PC-9 (cell line): Measurements from ENCODE around the gene SYT7. TPM values are rescaled to one million over a fixed set of nuclear protein-coding genes. Genes with fewer than 3 reads are reported as not detected.

Experiments used
- BruUV-seq: library from RNA; stranded (reverse); fragments of 400-500 nt; replicated peaks from 2 replicates; lab custom pipeline; 2021; lab: Mats Ljungman, UMichigan
- CTCF ChIA-PET: fragments of 300-600 bp; sonication (Branson Sonifier 250); formaldehyde crosslinking; loops from one replicate; lab custom pipeline; 2022; ENCODE audit warnings: antibody characterized with exemption; lab: Charles Lee
- POLR2A ChIA-PET: fragments of 300-600 bp; sonication (Branson Sonifier 250); formaldehyde crosslinking; loops from one replicate; lab custom pipeline; 2022; ENCODE audit warnings: antibody characterized with exemption; ENCODE audit not compliant: unreplicated experiment; lab: Charles Lee
- DNase-seq, 2 experiments: peaks; one replicate each; pipeline versions ENCODE4 v3.0.0 to v3.0.0-alpha.2; 2015 to 2022; ENCODE audit warnings: mixed read lengths in 1 of 2
- H2AFZ ChIP-seq: fragments of 200-600 bp; sonication (generic); 2 replicates; pipeline ENCODE4 v1.8.1; 2017; ENCODE audit warnings: antibody characterized with exemption
- H3F3A ChIP-seq: fragments of 200-600 bp; sonication (generic); 2 replicates; pipeline ENCODE4 v1.8.1; 2017; ENCODE audit warnings: antibody characterized with exemption, mild to moderate bottlenecking, low read depth; ENCODE audit not compliant: insufficient read depth
- H3K27ac ChIP-seq: fragments of 200-600 bp; sonication (generic); 2 replicates; pipeline ENCODE4 v1.6.1; 2016; ENCODE audit warnings: mixed run types
- H3K27me3 ChIP-seq: fragments of 200-600 bp; sonication (generic); 2 replicates; pipeline ENCODE4 v1.6.1; 2016; ENCODE audit warnings: low read depth, mixed run types; ENCODE audit not compliant: insufficient read depth
- H3K36me3 ChIP-seq: fragments of 200-600 bp; sonication (generic); 2 replicates; pipeline ENCODE4 v1.6.1; 2016; ENCODE audit warnings: low read depth, mixed run types
- H3K4me1 ChIP-seq: fragments of 200-600 bp; sonication (generic); replicated peaks from 2 replicates; pipeline ENCODE4 v1.6.1; 2016; ENCODE audit warnings: mixed run types; ENCODE audit not compliant: insufficient read depth
- H3K4me2 ChIP-seq: fragments of 200-600 bp; sonication (generic); 2 replicates; pipeline ENCODE4 v1.6.1; 2017; ENCODE audit warnings: mixed run types
- H3K4me3 ChIP-seq: fragments of 200-600 bp; sonication (generic); 2 replicates; pipeline ENCODE4 v1.6.1; 2016; ENCODE audit warnings: mixed run types
- H3K79me2 ChIP-seq: fragments of 200-600 bp; sonication (generic); 2 replicates; pipeline ENCODE4 v1.6.1; 2017; ENCODE audit warnings: low read depth, mixed run types
- H3K9me2 ChIP-seq: fragments of 200-600 bp; sonication (generic); 2 replicates; pipeline ENCODE4 v1.8.1; 2017; ENCODE audit warnings: mild to moderate bottlenecking; ENCODE audit not compliant: insufficient read depth
- H3K9me3 ChIP-seq: fragments of 200-600 bp; sonication (generic); 2 replicates; pipeline ENCODE4 v1.8.1; 2016; ENCODE audit warnings: low read depth; ENCODE audit not compliant: insufficient read depth
- H4K20me1 ChIP-seq: fragments of 200-600 bp; sonication (generic); 2 replicates; pipeline ENCODE4 v1.8.1; 2017; ENCODE audit not compliant: insufficient read depth
- EZH2 ChIP-seq: fragments of 200-600 bp; sonication (generic); IDR thresholded peaks from 2 replicates; pipeline ENCODE4 v1.8.0; 2017; ENCODE audit warnings: antibody characterized with exemption, low read depth
- intact Hi-C: fragments of 100-400 bp; cut with micrococcal nuclease; formaldehyde crosslinking; loops from one replicate; pipeline ENCODE4 v1.10.0; 2022; ENCODE audit not compliant: unreplicated experiment
- total RNA-seq: library from RNA; stranded (reverse); gene quantifications from 2 replicates; pipeline ENCODE4 v1.2.3, GENCODE V29; 2021
- TF ChIP-seq, protein P1 (sequence below): fragments of 200-600 bp; sonication (generic); conservative IDR thresholded peaks from 2 replicates; pipeline ENCODE4 v1.6.1; 2017; ENCODE audit warnings: mixed run types, antibody characterized with exemption, mild to moderate bottlenecking, moderate library complexity

SYT7 gene
- total RNA-seq, 1 experiment from 2014 or later: 4.0 TPM

DNA sequence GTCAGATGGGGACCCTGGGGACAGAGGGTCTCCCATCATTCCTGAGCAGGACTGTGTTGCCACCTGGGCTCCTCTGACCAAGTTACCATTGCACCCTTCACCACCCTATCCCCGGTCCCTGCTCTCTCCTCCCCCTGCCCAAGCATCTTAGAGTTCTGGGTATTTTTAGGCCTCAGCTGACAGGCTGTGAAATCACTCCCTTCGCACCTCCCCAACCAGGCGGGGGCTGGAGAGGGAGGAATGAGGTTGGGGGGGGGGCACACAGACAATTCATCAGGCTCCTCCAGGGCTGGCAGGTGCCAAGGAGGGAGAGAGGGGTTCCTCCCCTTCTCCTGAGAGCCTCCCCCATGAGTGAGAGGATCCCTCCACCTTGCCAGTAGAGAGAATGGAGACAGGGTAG is 9.0 kb downstream of the SYT7 start:
- no peak for TF ChIP-seq EZH2
- TF ChIP-seq, protein P1, sequence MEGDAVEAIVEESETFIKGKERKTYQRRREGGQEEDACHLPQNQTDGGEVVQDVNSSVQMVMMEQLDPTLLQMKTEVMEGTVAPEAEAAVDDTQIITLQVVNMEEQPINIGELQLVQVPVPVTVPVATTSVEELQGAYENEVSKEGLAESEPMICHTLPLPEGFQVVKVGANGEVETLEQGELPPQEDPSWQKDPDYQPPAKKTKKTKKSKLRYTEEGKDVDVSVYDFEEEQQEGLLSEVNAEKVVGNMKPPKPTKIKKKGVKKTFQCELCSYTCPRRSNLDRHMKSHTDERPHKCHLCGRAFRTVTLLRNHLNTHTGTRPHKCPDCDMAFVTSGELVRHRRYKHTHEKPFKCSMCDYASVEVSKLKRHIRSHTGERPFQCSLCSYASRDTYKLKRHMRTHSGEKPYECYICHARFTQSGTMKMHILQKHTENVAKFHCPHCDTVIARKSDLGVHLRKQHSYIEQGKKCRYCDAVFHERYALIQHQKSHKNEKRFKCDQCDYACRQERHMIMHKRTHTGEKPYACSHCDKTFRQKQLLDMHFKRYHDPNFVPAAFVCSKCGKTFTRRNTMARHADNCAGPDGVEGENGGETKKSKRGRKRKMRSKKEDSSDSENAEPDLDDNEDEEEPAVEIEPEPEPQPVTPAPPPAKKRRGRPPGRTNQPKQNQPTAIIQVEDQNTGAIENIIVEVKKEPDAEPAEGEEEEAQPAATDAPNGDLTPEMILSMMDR: no peak
- H3K4me3 ChIP-seq: no peak overlapping the region
- intact Hi-C loops: no loop called here
- H3K9me3 ChIP-seq: no peaks in the 10 kb centered on the region
- peaks cover 29% of the 10 kb centered on the region for H3K27me3 ChIP-seq
- H3F3A ChIP-seq: no peaks in the 10 kb centered on the region
- no peak overlapping the region for H2AFZ ChIP-seq
- ChIA-PET CTCF (no interaction called here), POLR2A (no interaction called here)
- H3K4me2 ChIP-seq: no peak overlapping the region
- H4K20me1 ChIP-seq: peaks cover 21% of the 10 kb centered on the region
- no peak for DNase-seq
- H3K36me3 ChIP-seq: no peaks in the 10 kb centered on the region
- no peaks in the 10 kb centered on the region for H3K79me2 ChIP-seq
- H3K27ac ChIP-seq: no peak overlapping the region
- H3K4me1 ChIP-seq: peaks cover 7% of the 10 kb centered on the region; the same call in 1 of the 2 replicates
- H3K9me2 ChIP-seq: no peaks in the 10 kb centered on the region
- no TSS peak for BruUV-seq

DNA sequence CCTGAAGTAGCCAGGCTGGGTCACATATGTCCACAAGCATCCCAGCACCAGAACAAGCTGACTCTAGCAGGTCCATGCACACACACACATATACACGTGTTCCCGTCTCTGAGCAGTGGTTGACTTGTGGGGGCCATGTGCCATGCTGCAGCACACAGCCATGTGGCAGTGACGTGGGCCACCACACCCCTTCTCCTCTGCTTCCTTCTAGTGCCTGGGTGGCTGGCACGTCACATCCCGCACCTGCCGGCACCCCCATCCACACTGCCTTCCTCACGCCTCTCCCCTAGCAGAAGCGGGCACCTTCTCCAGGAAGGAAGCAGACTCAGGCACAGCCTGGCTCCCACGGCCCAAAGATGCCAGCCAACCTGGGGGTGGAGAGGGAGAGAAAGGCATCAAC is 9.5 kb downstream of the SYT7 start:
- no peak for DNase-seq
- ChIA-PET POLR2A (no interaction called here), CTCF (no interaction called here)
- Histone ChIP-seq H3K4me2 (no peak overlapping the region), H3K27me3 (peaks cover 29% of the 10 kb centered on the region), H3K4me1 (peaks cover 7% of the 10 kb centered on the region; the same call in 1 of the 2 replicates), H3F3A (no peaks in the 10 kb centered on the region), H3K9me2 (no peaks in the 10 kb centered on the region), H3K79me2 (no peaks in the 10 kb centered on the region), H3K9me3 (no peaks in the 10 kb centered on the region), H2AFZ (no peak overlapping the region), H4K20me1 (peaks cover 25% of the 10 kb centered on the region), H3K4me3 (no peak overlapping the region), H3K36me3 (no peaks in the 10 kb centered on the region), H3K27ac (no peak overlapping the region)
- BruUV-seq: no TSS peak
- intact Hi-C loops: no loop called here
- TF ChIP-seq EZH2: no peak
- TF ChIP-seq, protein P1: no peak

DNA sequence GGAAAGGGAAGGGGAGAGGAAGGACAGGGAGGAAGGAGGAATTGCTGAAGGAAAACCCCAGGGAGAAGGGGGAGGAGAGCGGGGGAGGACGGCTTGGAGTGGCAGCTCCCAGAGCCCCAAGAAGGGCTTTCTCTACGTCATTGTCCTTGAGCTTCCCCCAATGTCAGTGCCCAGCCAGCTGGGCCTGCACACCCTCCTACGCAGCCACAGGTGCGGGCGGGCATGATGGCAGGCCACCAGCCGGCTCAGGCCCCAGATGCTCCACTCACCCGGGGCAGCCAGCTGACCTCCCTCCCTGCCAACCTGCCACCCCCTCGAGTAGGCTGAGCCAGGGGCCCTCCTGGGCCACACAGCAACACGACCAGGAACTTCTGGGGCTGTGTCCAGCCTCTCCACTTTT is 11.2 kb downstream of the SYT7 start:
- BruUV-seq: no TSS peak
- peaks cover 7% of the 10 kb centered on the region; the same call in 1 of the 2 replicates for H3K4me1 ChIP-seq
- intact Hi-C loops: loop anchor here (5.0 to 10.0 kb wide), 2 partner anchors 37 to 55 kb away; no protein-coding TSS in a partner anchor
- H3F3A ChIP-seq: no peaks in the 10 kb centered on the region
- POLR2A ChIA-PET: no interaction called here
- CTCF ChIA-PET: interaction anchor here (0.5 kb wide), 1 partner anchor 187 kb away, joined by 5 read pairs; no protein-coding TSS in a partner anchor
- H3K79me2 ChIP-seq: no peaks in the 10 kb centered on the region
- H2AFZ ChIP-seq: no peak overlapping the region
- H4K20me1 ChIP-seq: peaks cover 20% of the 10 kb centered on the region
- H3K9me3 ChIP-seq: no peaks in the 10 kb centered on the region
- no peaks in the 10 kb centered on the region for H3K9me2 ChIP-seq
- no peak overlapping the region for H3K4me3 ChIP-seq
- H3K27ac ChIP-seq: no peak overlapping the region
- H3K36me3 ChIP-seq: no peaks in the 10 kb centered on the region
- TF ChIP-seq, protein P1: no peak
- TF ChIP-seq EZH2: no peak
- H3K27me3 ChIP-seq: peaks cover 36% of the 10 kb centered on the region
- H3K4me2 ChIP-seq: no peak overlapping the region
- DNase-seq: no peak
